ENCODE results near the gene COX7A2L. TPM values are rescaled to one million over a fixed set of nuclear protein-coding genes. Genes with fewer than 3 reads are reported as not detected.

Gene COX7A2L
- total RNA-seq, 2 experiments from 2014 or later, result 113 to 115 TPM

DNA sequence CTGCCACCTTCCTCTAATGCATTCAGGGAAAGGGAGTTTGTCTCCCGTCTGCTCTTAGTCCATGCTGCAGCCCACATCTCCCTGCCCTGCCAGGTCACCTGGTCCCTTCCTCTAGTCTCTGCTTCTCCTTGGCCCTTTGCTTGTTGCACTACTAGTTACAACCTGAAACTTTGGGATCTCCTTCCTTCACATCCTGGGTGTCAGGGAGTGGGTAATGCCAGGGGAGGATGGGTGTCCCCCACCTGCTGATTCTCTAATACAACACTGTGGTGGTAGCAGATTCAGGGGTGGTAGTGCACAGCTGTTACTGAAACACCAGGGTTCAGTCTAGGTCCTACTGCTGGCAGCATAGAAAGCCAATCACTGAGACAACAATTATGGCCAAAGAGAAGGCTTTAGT, 31.2 kb upstream of the COX7A2L start:
- POLR2A ChIA-PET, result no interaction called here
- intact Hi-C loops (cut with micrococcal nuclease), result no loop called here
- no peak for DNase-seq
- no peaks in the 10 kb centered on the region for H3K4me1 Mint-ChIP-seq (ENCODE audit: low read depth)
- H3K36me3 Mint-ChIP-seq (ENCODE audit: low read depth), result no peaks in the 10 kb centered on the region
- no peak overlapping the region for H3K27ac Mint-ChIP-seq
- no peaks in the 10 kb centered on the region for H3K27me3 Mint-ChIP-seq
- no peak for ATAC-seq
- TF ChIP-seq, protein P1, sequence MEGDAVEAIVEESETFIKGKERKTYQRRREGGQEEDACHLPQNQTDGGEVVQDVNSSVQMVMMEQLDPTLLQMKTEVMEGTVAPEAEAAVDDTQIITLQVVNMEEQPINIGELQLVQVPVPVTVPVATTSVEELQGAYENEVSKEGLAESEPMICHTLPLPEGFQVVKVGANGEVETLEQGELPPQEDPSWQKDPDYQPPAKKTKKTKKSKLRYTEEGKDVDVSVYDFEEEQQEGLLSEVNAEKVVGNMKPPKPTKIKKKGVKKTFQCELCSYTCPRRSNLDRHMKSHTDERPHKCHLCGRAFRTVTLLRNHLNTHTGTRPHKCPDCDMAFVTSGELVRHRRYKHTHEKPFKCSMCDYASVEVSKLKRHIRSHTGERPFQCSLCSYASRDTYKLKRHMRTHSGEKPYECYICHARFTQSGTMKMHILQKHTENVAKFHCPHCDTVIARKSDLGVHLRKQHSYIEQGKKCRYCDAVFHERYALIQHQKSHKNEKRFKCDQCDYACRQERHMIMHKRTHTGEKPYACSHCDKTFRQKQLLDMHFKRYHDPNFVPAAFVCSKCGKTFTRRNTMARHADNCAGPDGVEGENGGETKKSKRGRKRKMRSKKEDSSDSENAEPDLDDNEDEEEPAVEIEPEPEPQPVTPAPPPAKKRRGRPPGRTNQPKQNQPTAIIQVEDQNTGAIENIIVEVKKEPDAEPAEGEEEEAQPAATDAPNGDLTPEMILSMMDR (IDR thresholded peaks at IDR 0.05), result no peak
- H3K9me3 Mint-ChIP-seq, result no peaks in the 10 kb centered on the region
- CTCF ChIA-PET, result interaction anchor here (1.5 kb wide), 1 partner anchor 14 kb away, joined by 3 read pairs; no protein-coding TSS in a partner anchor
- H3K4me3 Mint-ChIP-seq, result no peak overlapping the region

GRCh38 chr2:42390401-42390969, 29.5 kb upstream of the COX7A2L start:
- CTCF ChIA-PET, result interaction anchor here (0.8 to 1.3 kb wide), 2 partner anchors 9 to 520 kb away, joined by 3 read pairs; no protein-coding TSS in a partner anchor
- Mint-ChIP-seq H3K36me3 (ENCODE audit: low read depth) (no peaks in the 10 kb centered on the region), H3K4me1 (ENCODE audit: low read depth) (no peaks in the 10 kb centered on the region), H3K27me3 (no peaks in the 10 kb centered on the region), H3K27ac (no peak overlapping the region), H3K9me3 (no peaks in the 10 kb centered on the region), H3K4me3 (no peak overlapping the region)
- ATAC-seq (no peak), DNase-seq (no peak)
- intact Hi-C loops (cut with micrococcal nuclease), result no loop called here
- POLR2A ChIA-PET, result no interaction called here
- TF ChIP-seq, protein P1 (IDR thresholded peaks at IDR 0.05), result no peak

DNA sequence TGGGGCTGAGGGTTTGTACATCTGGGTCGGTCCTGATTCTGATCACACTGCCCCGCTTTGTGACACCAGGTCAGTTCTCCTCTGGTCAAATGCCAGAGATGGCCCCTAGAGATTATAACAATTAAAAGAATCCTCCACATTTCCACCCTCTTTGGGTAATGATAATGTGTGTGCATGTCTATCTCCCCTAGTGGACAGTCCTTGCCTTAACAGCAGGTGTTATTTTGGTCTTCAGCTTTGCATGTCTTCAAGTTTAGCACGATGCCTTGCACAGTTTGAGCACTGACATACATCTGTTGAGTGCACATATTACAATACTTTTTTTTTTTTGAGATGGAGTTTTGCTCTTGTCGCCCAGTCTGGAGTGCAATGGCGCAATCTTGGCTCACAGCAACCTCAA, 25.7 kb upstream of the COX7A2L start:
- no peaks in the 10 kb centered on the region for H3K27me3 Mint-ChIP-seq
- H3K36me3 Mint-ChIP-seq (ENCODE audit: low read depth), result no peaks in the 10 kb centered on the region
- TF ChIP-seq, protein P1 (IDR thresholded peaks at IDR 0.05), result peak; percentile 35
- intact Hi-C loops (cut with micrococcal nuclease), result no loop called here
- H3K9me3 Mint-ChIP-seq, result no peaks in the 10 kb centered on the region
- H3K27ac Mint-ChIP-seq, result no peak overlapping the region
- POLR2A ChIA-PET, result no interaction called here
- no peak overlapping the region for H3K4me3 Mint-ChIP-seq
- CTCF ChIA-PET, result interaction anchor here (0.6 to 1.6 kb wide), 14 partner anchors 8 to 268 kb away, joined by 3 to 6 read pairs (median 3); no protein-coding TSS in a partner anchor
- no peaks in the 10 kb centered on the region for H3K4me1 Mint-ChIP-seq (ENCODE audit: low read depth)
- peak; percentile 66 for ATAC-seq
- peak; percentile 7 for DNase-seq

DNA sequence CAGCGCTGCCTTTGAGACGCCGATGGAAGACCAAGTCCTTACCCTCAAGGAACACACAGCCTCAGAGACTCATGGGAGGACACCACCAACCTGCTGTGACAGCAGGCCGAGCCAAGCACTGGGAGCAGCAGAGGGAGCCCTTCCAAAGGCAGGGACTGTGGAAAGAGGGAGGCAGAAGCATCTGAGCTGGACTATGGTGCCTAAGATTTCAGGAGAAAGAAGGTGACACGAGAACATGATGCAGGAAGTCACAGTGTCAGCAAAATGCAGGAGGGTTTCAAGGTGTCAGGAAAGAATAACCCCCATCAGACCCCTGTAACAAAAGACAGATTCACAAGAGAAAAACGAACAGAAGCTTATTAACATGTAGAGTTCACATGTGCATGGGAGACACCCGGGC, 24.2 kb upstream of the COX7A2L start:
- H3K4me3 Mint-ChIP-seq, result no peak overlapping the region
- ATAC-seq (no peak), DNase-seq (no peak)
- ChIA-PET CTCF (interaction anchor here (1.2 to 1.6 kb wide), 3 partner anchors 9 to 59 kb away, joined by 3 to 6 read pairs (median 3); no protein-coding TSS in a partner anchor), POLR2A (no interaction called here)
- no peaks in the 10 kb centered on the region for H3K9me3 Mint-ChIP-seq
- intact Hi-C loops (cut with micrococcal nuclease), result no loop called here
- no peaks in the 10 kb centered on the region for H3K4me1 Mint-ChIP-seq (ENCODE audit: low read depth)
- no peaks in the 10 kb centered on the region for H3K36me3 Mint-ChIP-seq (ENCODE audit: low read depth)
- no peak overlapping the region for H3K27ac Mint-ChIP-seq
- no peaks in the 10 kb centered on the region for H3K27me3 Mint-ChIP-seq
- TF ChIP-seq, protein P1 (IDR thresholded peaks at IDR 0.05), result no peak

DNA sequence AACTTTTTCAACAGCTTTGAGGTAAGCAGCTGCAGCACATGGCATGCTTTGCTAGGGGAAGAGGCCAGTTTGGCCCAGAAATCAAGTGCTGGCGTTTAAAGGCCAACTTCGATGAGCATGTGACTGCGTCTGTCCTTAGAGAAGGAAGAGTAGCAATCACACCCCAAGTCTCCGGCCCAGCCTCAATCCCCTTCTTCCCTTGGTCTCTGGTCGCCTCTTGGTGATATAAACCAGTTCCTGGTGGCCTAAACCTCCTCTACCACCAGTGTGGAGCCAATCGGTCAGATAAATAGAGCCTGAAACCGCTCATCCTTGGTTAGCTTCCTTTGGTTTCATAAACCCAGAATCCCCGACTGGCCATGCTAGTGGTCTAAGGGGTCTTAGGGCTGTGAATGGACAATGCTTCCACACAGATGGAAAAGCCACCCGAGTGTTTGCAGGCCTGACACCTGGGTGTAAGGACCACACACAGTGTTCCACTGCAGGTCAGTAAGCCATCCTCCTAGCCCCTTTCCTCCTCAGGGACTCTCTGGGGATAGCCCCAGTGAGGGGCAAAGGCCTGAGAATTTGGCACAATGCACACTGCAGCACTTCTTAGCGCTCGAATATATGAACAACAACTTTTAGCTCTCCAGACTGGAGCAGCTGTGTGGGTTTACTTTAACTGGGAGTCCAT, 23.0 kb upstream of the COX7A2L start:
- Mint-ChIP-seq H3K27me3 (no peaks in the 10 kb centered on the region), H3K27ac (no peak overlapping the region), H3K4me1 (ENCODE audit: low read depth) (no peaks in the 10 kb centered on the region), H3K9me3 (no peaks in the 10 kb centered on the region), H3K36me3 (ENCODE audit: low read depth) (no peaks in the 10 kb centered on the region), H3K4me3 (no peak overlapping the region)
- TF ChIP-seq, protein P1 (IDR thresholded peaks at IDR 0.05), result no peak
- ChIA-PET POLR2A (no interaction called here), CTCF (interaction anchor here (0.6 to 0.8 kb wide), 2 partner anchors 40 to 188 kb away, joined by 3 read pairs; no protein-coding TSS in a partner anchor)
- ATAC-seq (no peak), DNase-seq (no peak)
- intact Hi-C loops (cut with micrococcal nuclease), result no loop called here

Data from activated CD8-positive, alpha-beta T cell treated with anti-CD3 and anti-CD28 coated beads for 36 hours (primary cell).